ENCODE measurements around the gene TMEM38B. TPM values are rescaled to one million over a fixed set of nuclear protein-coding genes. Genes with fewer than 3 reads are reported as not detected.

Gene TMEM38B
- total RNA-seq, 1 experiment from 2014 or later = 12.5 TPM

DNA sequence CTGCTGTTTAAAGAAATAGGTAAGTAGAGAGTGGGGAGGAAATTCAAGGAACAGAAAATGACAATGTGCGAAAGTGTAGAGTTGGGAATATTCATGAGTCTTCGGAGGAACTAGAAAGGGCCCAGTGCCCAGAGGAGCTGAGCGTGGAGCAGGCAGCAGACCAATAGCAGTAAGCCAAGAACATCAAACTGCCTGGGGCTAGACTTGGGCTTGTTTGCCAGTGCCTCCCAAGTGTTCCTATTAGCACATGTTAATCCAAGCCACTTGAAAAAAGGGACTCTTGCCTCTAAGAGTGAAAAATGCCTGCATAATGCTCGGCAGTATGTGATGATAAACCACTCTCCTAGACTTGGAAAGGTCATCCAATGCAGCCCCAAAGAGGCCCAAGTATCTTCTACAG is 33.3 kb upstream of the TMEM38B start:
- H3K4me1 Mint-ChIP-seq (ENCODE audit: insufficient read depth, unreplicated experiment) = peaks cover 8% of the 10 kb centered on the region
- BruUV-seq (replicated peaks) = no TSS peak
- ChIA-PET POLR2A (no interaction called here), CTCF (no interaction called here)
- TF ChIP-seq, protein P1, sequence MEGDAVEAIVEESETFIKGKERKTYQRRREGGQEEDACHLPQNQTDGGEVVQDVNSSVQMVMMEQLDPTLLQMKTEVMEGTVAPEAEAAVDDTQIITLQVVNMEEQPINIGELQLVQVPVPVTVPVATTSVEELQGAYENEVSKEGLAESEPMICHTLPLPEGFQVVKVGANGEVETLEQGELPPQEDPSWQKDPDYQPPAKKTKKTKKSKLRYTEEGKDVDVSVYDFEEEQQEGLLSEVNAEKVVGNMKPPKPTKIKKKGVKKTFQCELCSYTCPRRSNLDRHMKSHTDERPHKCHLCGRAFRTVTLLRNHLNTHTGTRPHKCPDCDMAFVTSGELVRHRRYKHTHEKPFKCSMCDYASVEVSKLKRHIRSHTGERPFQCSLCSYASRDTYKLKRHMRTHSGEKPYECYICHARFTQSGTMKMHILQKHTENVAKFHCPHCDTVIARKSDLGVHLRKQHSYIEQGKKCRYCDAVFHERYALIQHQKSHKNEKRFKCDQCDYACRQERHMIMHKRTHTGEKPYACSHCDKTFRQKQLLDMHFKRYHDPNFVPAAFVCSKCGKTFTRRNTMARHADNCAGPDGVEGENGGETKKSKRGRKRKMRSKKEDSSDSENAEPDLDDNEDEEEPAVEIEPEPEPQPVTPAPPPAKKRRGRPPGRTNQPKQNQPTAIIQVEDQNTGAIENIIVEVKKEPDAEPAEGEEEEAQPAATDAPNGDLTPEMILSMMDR (IDR thresholded peaks at IDR 0.05; ENCODE audit: unreplicated experiment) = no peak
- intact Hi-C loops (cut with micrococcal nuclease) = no loop called here
- no peak overlapping the region for H3K27ac Mint-ChIP-seq (ENCODE audit: low read depth, unreplicated experiment)
- no peaks in the 10 kb centered on the region for H3K27me3 Mint-ChIP-seq (ENCODE audit: insufficient read depth, unreplicated experiment)
- no peak for DNase-seq (ENCODE audit: unreplicated experiment)
- no peaks in the 10 kb centered on the region for H3K36me3 Mint-ChIP-seq (ENCODE audit: insufficient read depth, unreplicated experiment)
- H3K4me3 Mint-ChIP-seq (ENCODE audit: unreplicated experiment) = no peak overlapping the region
- H3K9me3 Mint-ChIP-seq (ENCODE audit: unreplicated experiment) = no peaks in the 10 kb centered on the region

DNA sequence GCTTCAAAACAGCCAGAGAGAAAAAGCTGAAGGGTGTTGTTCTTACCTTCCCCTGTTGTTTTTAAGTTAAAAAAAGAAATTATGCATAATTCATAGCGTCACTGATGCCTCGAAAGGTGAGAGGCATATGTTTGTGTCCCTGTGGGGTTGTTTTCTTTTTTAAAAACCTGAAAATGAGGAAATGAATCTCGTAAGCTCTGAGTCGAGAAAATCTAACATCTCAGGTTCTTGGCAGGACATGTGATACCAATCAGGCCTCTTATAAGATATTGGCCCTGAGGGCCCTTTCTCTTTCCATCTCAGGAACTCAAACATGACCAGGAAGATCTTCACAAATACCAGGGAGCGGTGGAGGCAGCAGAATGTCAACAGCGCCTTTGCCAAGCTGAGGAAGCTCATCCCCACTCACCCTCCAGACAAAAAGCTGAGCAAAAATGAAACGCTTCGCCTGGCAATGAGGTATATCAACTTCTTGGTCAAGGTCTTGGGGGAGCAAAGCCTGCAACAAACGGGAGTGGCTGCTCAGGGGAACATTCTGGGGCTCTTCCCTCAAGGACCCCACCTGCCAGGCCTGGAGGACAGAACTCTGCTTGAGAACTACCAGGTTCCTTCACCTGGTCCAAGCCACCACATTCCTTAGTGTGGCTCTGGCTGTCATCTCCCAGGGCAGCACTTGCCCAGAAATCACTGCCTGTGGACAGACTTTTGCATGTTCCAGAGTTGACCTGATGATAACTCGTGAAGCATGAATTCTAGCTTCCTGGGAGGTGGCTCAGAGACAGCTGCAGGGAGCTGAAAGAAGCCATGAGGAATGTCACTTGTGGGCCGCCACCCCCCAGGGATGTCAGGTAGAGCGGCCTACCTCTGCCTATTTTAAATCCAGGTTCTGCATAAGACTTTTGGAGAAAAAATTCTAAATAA is 31.9 kb upstream of the TMEM38B start, which contains the start of gene TAL2:
Gene TAL2, plus strand, starts transcription at position 274 of the 921 bp plus-strand sequence. Its CDS starts 40 bp downstream, at position 314.
- POLR2A ChIA-PET = interaction anchor here (0.6 kb wide), 1 partner anchor 1041 kb away, joined by 5 read pairs; no protein-coding TSS in a partner anchor
- BruUV-seq (replicated peaks) = no TSS peak
- Mint-ChIP-seq H3K9me3 (ENCODE audit: unreplicated experiment) (no peaks in the 10 kb centered on the region), H3K4me3 (ENCODE audit: unreplicated experiment) (no peak within 1 kb of the TSS), H3K27ac (ENCODE audit: low read depth, unreplicated experiment) (no peak within 1 kb of the TSS), H3K4me1 (ENCODE audit: insufficient read depth, unreplicated experiment) (no peaks in the 10 kb centered on the region), H3K27me3 (ENCODE audit: insufficient read depth, unreplicated experiment) (peaks cover 11% of the 10 kb centered on the region), H3K36me3 (ENCODE audit: insufficient read depth, unreplicated experiment) (no peaks in the 10 kb centered on the region)
- intact Hi-C loops (cut with micrococcal nuclease) = no loop called here
- CTCF ChIA-PET = interaction anchor here (0.7 to 1.0 kb wide), 2 partner anchors 24 kb away, joined by 3 read pairs; no protein-coding TSS in a partner anchor
- TF ChIP-seq, protein P1 (IDR thresholded peaks at IDR 0.05; ENCODE audit: unreplicated experiment) = no peak
- DNase-seq (ENCODE audit: unreplicated experiment) = no peak

DNA sequence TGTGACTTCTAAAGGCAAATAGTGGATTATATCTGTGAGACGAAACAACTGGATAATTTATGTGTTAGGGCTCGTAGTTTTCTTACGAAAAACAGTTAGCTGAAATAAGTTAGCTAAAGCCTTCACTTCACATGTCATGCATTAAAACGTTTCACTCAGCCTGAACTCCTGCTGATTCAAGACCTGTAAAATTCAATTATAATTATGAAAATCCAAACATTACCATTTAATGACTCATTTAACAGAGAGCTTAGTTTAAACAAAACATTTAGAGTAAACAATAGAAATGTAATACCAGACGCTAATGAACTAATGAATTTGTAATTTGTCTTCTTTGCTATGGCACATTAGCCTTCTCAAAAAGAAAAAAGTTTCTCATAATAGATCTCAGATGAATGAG is 30.4 kb upstream of the TMEM38B start:
- ChIA-PET POLR2A (no interaction called here), CTCF (interaction anchor here (0.7 kb wide), 2 partner anchors 900 to 1492 kb away, joined by 3 read pairs; no protein-coding TSS in a partner anchor)
- Mint-ChIP-seq H3K27me3 (ENCODE audit: insufficient read depth, unreplicated experiment) (peaks cover 13% of the 10 kb centered on the region), H3K4me1 (ENCODE audit: insufficient read depth, unreplicated experiment) (no peaks in the 10 kb centered on the region), H3K4me3 (ENCODE audit: unreplicated experiment) (no peak overlapping the region), H3K9me3 (ENCODE audit: unreplicated experiment) (no peaks in the 10 kb centered on the region), H3K27ac (ENCODE audit: low read depth, unreplicated experiment) (no peak overlapping the region), H3K36me3 (ENCODE audit: insufficient read depth, unreplicated experiment) (no peaks in the 10 kb centered on the region)
- DNase-seq (ENCODE audit: unreplicated experiment) = no peak
- TF ChIP-seq, protein P1 (IDR thresholded peaks at IDR 0.05; ENCODE audit: unreplicated experiment) = no peak
- intact Hi-C loops (cut with micrococcal nuclease) = no loop called here
- BruUV-seq (replicated peaks) = no TSS peak

DNA sequence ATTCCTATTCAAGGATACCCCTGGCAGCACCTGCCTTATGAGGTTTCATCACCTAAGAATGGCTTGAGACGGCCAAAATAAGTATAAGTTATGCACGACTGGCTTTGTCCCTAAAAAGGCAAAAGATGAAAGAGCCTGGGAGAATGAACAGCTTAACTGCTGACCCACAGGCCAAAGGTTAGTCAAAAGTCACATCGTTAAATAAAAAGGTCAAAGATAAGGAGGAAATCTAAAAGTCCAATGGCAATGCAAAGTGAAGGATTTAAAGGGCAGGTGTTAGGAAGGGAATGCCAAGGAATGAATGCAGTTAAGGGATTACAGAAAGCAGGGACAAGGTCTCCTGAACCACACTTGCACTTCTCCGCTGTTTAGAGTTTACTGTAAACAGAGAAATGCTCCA is 26.5 kb upstream of the TMEM38B start:
- Mint-ChIP-seq H3K4me3 (ENCODE audit: unreplicated experiment) (no peak overlapping the region), H3K4me1 (ENCODE audit: insufficient read depth, unreplicated experiment) (no peaks in the 10 kb centered on the region), H3K36me3 (ENCODE audit: insufficient read depth, unreplicated experiment) (no peaks in the 10 kb centered on the region), H3K27ac (ENCODE audit: low read depth, unreplicated experiment) (no peak overlapping the region), H3K9me3 (ENCODE audit: unreplicated experiment) (no peaks in the 10 kb centered on the region), H3K27me3 (ENCODE audit: insufficient read depth, unreplicated experiment) (peaks cover 13% of the 10 kb centered on the region)
- TF ChIP-seq, protein P1 (IDR thresholded peaks at IDR 0.05; ENCODE audit: unreplicated experiment) = no peak
- no peak for DNase-seq (ENCODE audit: unreplicated experiment)
- intact Hi-C loops (cut with micrococcal nuclease) = no loop called here
- no TSS peak for BruUV-seq (replicated peaks)
- ChIA-PET POLR2A (no interaction called here), CTCF (interaction anchor here (0.6 to 1.5 kb wide), 3 partner anchors 13 to 241 kb away, joined by 3 read pairs; no protein-coding TSS in a partner anchor)

Measured in MCF 10A (cell line).